ENCODE data around the gene WDR74.

The WDR74 gene

DNA sequence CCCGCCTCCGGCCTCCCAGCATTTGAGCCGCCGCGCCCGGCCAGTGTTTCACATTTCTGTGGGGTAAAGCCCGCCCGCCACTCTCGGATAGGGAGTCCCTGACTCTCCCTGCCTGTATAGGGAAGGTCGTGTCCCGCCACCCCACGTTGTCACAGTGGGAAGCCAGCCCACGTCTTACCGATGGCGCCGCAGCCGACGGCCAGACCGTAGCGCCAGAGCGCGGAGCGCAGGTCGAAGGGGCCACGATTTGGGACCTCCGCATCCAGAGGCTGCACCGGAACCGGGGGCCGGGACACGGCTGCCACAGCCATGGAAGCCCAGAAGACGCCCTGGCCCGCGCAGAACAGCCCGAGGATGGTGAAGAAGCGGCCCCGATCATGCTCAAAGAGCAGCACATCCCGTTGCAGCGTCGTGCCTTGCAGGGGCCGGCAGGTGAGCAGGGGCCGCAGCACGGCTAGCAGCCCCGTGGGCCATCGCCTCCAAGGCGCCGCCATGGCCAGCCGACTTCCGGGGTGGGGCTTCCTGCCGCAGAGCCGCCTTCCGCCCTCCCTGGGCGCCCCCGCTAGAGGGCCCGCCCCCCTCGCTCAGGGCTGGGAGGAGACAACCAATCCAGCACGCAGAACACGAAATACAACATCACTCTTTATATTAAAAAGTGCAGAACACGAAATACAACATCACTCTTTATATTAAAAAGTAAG lies 47.7 kb downstream of the WDR74 start, which contains the start of gene TMEM223:
TSS of gene TMEM223 (minus strand) at position 506 of the 701 bp plus-strand sequence. CDS start at position 494, 12 bp downstream.
- peak; percentile 89 for DNase-seq (ENCODE audit: low spot score)

DNA sequence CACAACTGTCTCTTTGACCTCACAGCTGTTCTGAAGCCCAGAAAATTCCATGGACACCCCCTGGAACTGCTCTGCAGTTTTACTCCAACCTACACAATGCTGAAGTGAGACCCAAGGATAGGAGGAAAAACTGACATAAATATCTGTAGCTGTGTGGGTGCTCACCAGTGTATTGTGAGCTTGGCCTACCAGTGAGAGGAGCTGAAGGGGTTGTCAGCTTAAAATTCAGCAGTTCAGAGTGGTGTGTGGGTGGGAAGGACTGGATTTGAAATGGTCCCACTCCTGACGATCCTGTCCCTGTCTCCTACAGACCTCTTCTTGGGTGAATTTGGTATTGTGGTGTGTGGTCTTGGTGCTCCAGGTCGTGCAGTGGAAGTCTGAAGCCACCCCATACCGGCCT lies 49.8 kb downstream of the WDR74 start:
- no peak for DNase-seq (ENCODE audit: low spot score)

DNA sequence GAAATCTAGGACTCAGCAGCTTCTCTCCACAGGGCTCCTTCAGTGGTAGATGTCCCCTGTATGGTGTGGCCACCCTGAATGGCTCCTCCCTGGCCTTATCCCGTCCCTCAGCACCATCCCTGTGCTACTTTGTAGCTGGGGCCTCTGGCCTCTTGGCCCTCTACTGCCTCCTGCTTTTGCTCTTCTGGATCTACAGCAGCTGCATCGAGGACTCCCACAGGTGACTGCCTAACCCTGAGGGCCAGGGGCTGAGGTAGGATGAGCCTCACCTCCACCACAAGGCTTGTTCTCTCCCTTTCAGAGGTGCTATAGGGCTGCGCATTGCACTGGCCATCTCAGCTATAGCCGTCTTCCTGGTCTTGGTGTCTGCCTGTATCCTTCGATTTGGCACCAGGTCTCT lies 50.4 kb downstream of the WDR74 start:
- DNase-seq (ENCODE audit: low spot score): no peak

DNA sequence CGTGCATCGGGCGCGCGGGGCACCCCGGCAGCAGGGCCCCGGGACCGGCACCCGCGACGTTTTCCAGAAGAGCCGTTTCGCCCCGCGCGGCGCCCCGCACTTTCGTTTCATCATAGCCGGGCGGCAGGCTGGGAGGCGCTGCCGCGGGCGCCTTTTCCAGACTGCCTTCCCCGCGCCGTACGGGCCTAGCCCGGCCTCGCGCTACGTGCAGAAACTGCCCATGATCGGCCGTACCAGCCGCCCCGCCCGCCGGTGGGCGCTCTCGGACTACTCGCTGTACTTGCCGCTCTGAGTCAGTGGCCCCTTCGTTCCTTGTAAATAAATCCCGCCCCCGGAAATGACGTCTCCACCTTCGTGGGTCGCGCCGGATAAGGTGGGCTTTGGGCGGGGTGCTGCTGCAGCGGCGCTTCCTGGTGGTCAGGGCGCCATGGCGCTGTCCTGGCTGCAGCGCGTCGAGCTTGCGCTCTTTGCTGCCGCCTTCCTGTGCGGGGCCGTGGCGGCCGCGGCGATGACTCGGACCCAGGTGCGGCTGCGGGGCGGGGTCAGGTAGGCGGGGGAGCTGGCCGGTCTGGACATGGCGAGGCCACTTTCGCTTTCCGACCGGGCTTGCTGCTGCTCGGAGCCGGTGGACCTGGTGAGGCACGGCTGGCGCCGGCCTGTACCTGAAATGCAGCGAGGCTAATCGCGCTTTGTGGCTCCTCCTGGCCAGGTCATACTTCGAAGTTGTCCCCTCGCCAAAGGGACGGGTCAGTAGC lies 52.2 kb downstream of the WDR74 start, which contains the start of gene TMEM179B:
TSS of gene TMEM179B (plus strand) at position 398 of the 755 bp plus-strand sequence. CDS start at position 428, 30 bp downstream.
- DNase-seq (ENCODE audit: low spot score): peak; percentile 97

DNA sequence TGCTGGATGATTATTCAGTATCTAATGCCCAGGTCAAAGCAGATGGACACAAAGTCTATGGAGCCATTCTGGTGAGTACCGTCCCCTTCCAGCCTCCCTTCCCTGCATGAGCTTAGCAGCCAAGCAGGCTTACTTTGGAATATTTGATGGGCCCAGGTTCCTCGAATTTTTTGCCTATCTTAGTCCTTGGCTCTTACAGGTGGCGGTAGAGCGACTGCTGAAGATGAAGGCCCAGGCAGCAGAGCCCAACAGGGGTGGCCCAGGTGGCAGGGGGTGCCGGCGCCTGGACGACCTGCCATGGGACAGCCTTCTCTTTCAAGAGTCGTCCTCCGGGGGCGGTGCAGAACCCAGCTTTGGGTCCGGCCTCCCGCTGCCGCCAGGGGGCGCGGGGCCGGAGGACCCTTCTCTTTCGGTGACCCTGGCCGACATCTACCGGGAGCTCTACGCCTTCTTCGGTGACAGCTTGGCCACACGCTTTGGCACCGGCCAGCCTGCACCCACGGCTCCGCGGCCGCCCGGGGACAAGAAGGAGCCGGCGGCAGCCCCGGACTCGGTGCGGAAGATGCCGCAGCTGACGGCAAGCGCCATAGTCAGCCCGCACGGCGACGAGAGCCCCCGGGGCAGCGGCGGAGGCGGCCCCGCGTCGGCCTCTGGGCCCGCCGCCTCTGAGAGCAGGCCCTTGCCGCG lies 52.9 kb downstream of the WDR74 start:
- DNase-seq (ENCODE audit: low spot score): peak; percentile 94
